Measurements from ENCODE around the gene SAMD8.

SAMD8 gene

DNA sequence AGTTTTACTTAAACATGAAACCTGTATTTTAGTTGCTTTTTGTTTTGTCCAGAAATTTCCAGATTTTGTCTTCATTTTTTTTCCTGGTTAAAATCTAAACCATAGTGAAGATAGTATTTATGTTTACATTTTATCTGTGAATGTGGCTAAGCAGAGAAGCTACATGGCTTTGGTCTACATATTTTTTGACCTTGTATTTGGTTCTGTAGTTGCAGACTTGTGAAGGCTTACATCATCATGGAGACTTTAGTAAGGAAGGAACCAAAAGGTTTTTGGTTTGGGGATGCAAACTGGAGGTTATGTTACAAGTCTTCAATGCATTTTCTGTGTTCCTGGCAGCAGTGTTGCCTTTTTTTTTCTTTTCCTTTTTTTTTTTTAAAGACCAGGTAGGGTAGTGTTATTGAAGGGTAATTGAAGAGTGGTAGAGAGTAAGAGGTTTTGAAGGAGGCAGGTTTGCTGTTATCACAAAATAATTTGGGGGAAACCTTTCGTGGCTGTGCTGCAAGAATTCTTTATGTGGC is 68.3 kb downstream of the SAMD8 start:
- peaks cover 8 to 45% of the 10 kb centered on the region in 2 experiments for H3K36me3 ChIP-seq (ENCODE audit: control insufficient read depth in 1 of 2, insufficient read depth in 2 of 2, low read depth in 1 of 2, low read length in 2 of 2)
- no peak overlapping the region for H3K23ac ChIP-seq (ENCODE audit: low read length in 2 of 2)
- no peak overlapping the region for H3K9ac ChIP-seq (ENCODE audit: low read length)
- H3K4ac ChIP-seq (ENCODE audit: low read depth in 1 of 2, low read length in 2 of 2): no peak overlapping the region
- no peak overlapping the region for H3K14ac ChIP-seq (ENCODE audit: low read length in 2 of 2)
- H4K91ac ChIP-seq (ENCODE audit: low read length): no peak overlapping the region
- H3K27me3 ChIP-seq (ENCODE audit: control insufficient read depth in 1 of 2, insufficient read depth in 1 of 2, low read length in 2 of 2): no peaks in the 10 kb centered on the region
- no peak overlapping the region for H2AK5ac ChIP-seq (ENCODE audit: low read length, severe bottlenecking)
- H2BK120ac ChIP-seq (ENCODE audit: low read depth, low read length): no peak overlapping the region
- H3K4me1 ChIP-seq (ENCODE audit: control insufficient read depth, insufficient read depth, low read depth, low read length): no peaks in the 10 kb centered on the region
- no peak overlapping the region for H3K4me2 ChIP-seq (ENCODE audit: low read length, poor library complexity, severe bottlenecking)
- no peak overlapping the region for H4K8ac ChIP-seq (ENCODE audit: low read length)
- no peak overlapping the region for H2AFZ ChIP-seq (ENCODE audit: low read depth, low read length)
- H3K4me3 ChIP-seq (ENCODE audit: insufficient read depth in 1 of 2, low read depth in 1 of 2, low read length in 2 of 2): no peak overlapping the region
- no CpG with 5 or more reads among the region's 1 CpG for WGBS
- no peak overlapping the region for H3K18ac ChIP-seq (ENCODE audit: low read depth in 1 of 2, low read length in 2 of 2)
- no peak overlapping the region for H2BK12ac ChIP-seq (ENCODE audit: low read length in 2 of 2)
- no peak overlapping the region for H3K27ac ChIP-seq (ENCODE audit: low read length, poor library complexity, severe bottlenecking)
- H2BK15ac ChIP-seq (ENCODE audit: low read depth, poor library complexity, severe bottlenecking): no peak overlapping the region
- H3K9me3 ChIP-seq (ENCODE audit: control insufficient read depth, low read length): no peaks in the 10 kb centered on the region
- H3K79me1 ChIP-seq (replicated peaks; ENCODE audit: low read length, poor library complexity, severe bottlenecking): peaks cover 16% of the 10 kb centered on the region
- DNase-seq: no peak
- no peak overlapping the region for H2BK5ac ChIP-seq (ENCODE audit: low read depth, low read length, poor library complexity, severe bottlenecking)

DNA sequence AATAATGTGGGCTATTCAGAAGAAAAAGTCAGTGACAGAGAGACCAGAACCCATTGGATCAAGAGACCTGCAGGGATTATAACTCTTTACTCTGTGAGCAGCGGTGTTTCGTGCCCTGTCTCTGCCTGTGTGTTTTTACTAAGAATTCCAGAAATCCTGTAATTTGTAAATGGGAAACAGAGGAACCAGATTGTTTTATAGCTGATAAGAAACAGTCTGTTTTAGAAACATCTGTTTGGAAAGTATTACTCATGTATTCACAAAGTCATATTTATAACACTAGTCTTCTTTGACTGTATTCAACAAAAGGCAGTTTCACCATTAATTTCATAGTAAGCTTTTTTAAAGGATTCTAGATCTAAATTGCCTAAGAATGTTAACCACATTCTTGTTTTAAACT is 69.1 kb downstream of the SAMD8 start:
- peaks cover 16% of the 10 kb centered on the region for H3K79me1 ChIP-seq (replicated peaks; ENCODE audit: low read length, poor library complexity, severe bottlenecking)
- no peak overlapping the region for H3K18ac ChIP-seq (ENCODE audit: low read depth in 1 of 2, low read length in 2 of 2)
- H4K8ac ChIP-seq (ENCODE audit: low read length): no peak overlapping the region
- H3K4me2 ChIP-seq (ENCODE audit: low read length, poor library complexity, severe bottlenecking): no peak overlapping the region
- H3K36me3 ChIP-seq (ENCODE audit: control insufficient read depth in 1 of 2, insufficient read depth in 2 of 2, low read depth in 1 of 2, low read length in 2 of 2): peaks cover 8 to 40% of the 10 kb centered on the region in 2 experiments
- H3K4ac ChIP-seq (ENCODE audit: low read depth in 1 of 2, low read length in 2 of 2): no peak overlapping the region
- H4K91ac ChIP-seq (ENCODE audit: low read length): no peak overlapping the region
- no peak overlapping the region for H2BK12ac ChIP-seq (ENCODE audit: low read length in 2 of 2)
- no peak overlapping the region for H3K14ac ChIP-seq (ENCODE audit: low read length in 2 of 2)
- peak overlapping the region; percentile 61 for H3K9ac ChIP-seq (ENCODE audit: low read length)
- no peak overlapping the region for H2AK5ac ChIP-seq (ENCODE audit: low read length, severe bottlenecking)
- H3K4me3 ChIP-seq (ENCODE audit: insufficient read depth in 1 of 2, low read depth in 1 of 2, low read length in 2 of 2): peak overlapping the region in 1 of 2 experiments; percentile 20
- H2BK15ac ChIP-seq (ENCODE audit: low read depth, poor library complexity, severe bottlenecking): no peak overlapping the region
- no peaks in the 10 kb centered on the region for H3K9me3 ChIP-seq (ENCODE audit: control insufficient read depth, low read length)
- 89% methylated on average over 2 of the region's 2 CpGs for WGBS
- no peak for DNase-seq
- no peak overlapping the region for H2BK5ac ChIP-seq (ENCODE audit: low read depth, low read length, poor library complexity, severe bottlenecking)
- H3K4me1 ChIP-seq (ENCODE audit: control insufficient read depth, insufficient read depth, low read depth, low read length): no peaks in the 10 kb centered on the region
- no peaks in the 10 kb centered on the region for H3K27me3 ChIP-seq (ENCODE audit: control insufficient read depth in 1 of 2, insufficient read depth in 1 of 2, low read length in 2 of 2)
- no peak overlapping the region for H2AFZ ChIP-seq (ENCODE audit: low read depth, low read length)
- no peak overlapping the region for H3K23ac ChIP-seq (ENCODE audit: low read length in 2 of 2)
- no peak overlapping the region for H2BK120ac ChIP-seq (ENCODE audit: low read depth, low read length)
- no peak overlapping the region for H3K27ac ChIP-seq (ENCODE audit: low read length, poor library complexity, severe bottlenecking)

DNA sequence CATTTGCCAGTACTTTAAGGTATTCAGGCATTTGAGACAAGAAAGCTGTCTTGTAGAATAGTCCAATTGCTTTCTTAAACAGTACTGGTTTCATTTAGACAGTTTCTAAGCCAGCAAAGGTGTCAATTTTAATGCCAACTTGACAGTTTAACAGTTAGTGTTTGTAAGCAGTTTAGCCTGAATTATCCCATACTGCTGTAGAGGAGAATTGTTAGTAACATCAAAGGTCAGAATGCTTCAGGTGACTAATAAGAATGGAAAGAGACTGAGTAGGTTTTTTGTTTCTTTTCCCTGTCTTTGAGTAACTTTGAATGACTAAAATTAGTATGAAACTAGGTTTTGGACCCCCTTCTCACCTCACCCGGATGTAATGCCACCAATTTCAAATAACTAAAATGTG is 69.6 kb downstream of the SAMD8 start:
- H3K4me1 ChIP-seq (ENCODE audit: control insufficient read depth, insufficient read depth, low read depth, low read length): no peaks in the 10 kb centered on the region
- H2BK5ac ChIP-seq (ENCODE audit: low read depth, low read length, poor library complexity, severe bottlenecking): no peak overlapping the region
- H2AK5ac ChIP-seq (ENCODE audit: low read length, severe bottlenecking): no peak overlapping the region
- H2BK120ac ChIP-seq (ENCODE audit: low read depth, low read length): no peak overlapping the region
- H3K9me3 ChIP-seq (ENCODE audit: control insufficient read depth, low read length): no peaks in the 10 kb centered on the region
- H3K9ac ChIP-seq (ENCODE audit: low read length): peak overlapping the region; percentile 61
- H3K36me3 ChIP-seq (ENCODE audit: control insufficient read depth in 1 of 2, insufficient read depth in 2 of 2, low read depth in 1 of 2, low read length in 2 of 2): peaks cover 8 to 35% of the 10 kb centered on the region in 2 experiments
- H4K8ac ChIP-seq (ENCODE audit: low read length): no peak overlapping the region
- H3K27ac ChIP-seq (ENCODE audit: low read length, poor library complexity, severe bottlenecking): no peak overlapping the region
- no peak overlapping the region for H3K4me2 ChIP-seq (ENCODE audit: low read length, poor library complexity, severe bottlenecking)
- H3K14ac ChIP-seq (ENCODE audit: low read length in 2 of 2): no peak overlapping the region
- no peak overlapping the region for H2AFZ ChIP-seq (ENCODE audit: low read depth, low read length)
- H3K18ac ChIP-seq (ENCODE audit: low read depth in 1 of 2, low read length in 2 of 2): no peak overlapping the region
- H2BK12ac ChIP-seq (ENCODE audit: low read length in 2 of 2): no peak overlapping the region
- no peak overlapping the region for H4K91ac ChIP-seq (ENCODE audit: low read length)
- H3K27me3 ChIP-seq (ENCODE audit: control insufficient read depth in 1 of 2, insufficient read depth in 1 of 2, low read length in 2 of 2): no peaks in the 10 kb centered on the region
- peaks cover 16% of the 10 kb centered on the region for H3K79me1 ChIP-seq (replicated peaks; ENCODE audit: low read length, poor library complexity, severe bottlenecking)
- peak overlapping the region in 1 of 2 experiments; percentile 20 for H3K4me3 ChIP-seq (ENCODE audit: insufficient read depth in 1 of 2, low read depth in 1 of 2, low read length in 2 of 2)
- H2BK15ac ChIP-seq (ENCODE audit: low read depth, poor library complexity, severe bottlenecking): no peak overlapping the region
- DNase-seq: no peak
- no peak overlapping the region for H3K4ac ChIP-seq (ENCODE audit: low read depth in 1 of 2, low read length in 2 of 2)
- H3K23ac ChIP-seq (ENCODE audit: low read length in 2 of 2): no peak overlapping the region
- WGBS: 71% methylated on average over 1 of the region's 1 CpG

DNA sequence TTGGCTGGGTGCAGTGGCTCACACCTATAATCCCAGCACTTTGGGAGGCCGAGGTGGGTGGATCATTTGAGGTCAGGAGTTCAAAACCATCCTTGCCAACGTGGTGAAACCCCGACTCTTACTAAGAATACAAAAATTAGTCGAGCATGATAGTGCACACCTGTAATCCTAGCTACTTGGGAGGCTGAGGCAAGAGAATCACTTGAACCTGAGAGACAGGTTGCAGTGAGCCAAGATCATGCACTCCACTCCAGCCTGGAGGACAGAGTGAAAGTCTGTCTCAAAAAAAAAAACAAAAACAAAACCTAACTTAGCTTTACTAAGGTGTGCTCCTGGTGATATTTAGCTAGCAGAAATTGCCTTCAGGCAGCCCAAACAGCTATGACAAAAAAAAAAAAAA is 74.9 kb downstream of the SAMD8 start:
- Histone ChIP-seq H3K4ac (ENCODE audit: low read depth in 1 of 2, low read length in 2 of 2) (no peak overlapping the region), H2BK5ac (ENCODE audit: low read depth, low read length, poor library complexity, severe bottlenecking) (no peak overlapping the region), H3K27me3 (ENCODE audit: control insufficient read depth in 1 of 2, insufficient read depth in 1 of 2, low read length in 2 of 2) (no peaks in the 10 kb centered on the region), H3K79me1 (replicated peaks; ENCODE audit: low read length, poor library complexity, severe bottlenecking) (peaks cover 12% of the 10 kb centered on the region), H3K18ac (ENCODE audit: low read depth in 1 of 2, low read length in 2 of 2) (peak overlapping the region in 1 of 2 experiments; percentile 73), H3K36me3 (ENCODE audit: control insufficient read depth in 1 of 2, insufficient read depth in 2 of 2, low read depth in 1 of 2, low read length in 2 of 2) (peaks cover 3 to 7% of the 10 kb centered on the region in 2 experiments), H2BK15ac (ENCODE audit: low read depth, poor library complexity, severe bottlenecking) (no peak overlapping the region), H3K9ac (ENCODE audit: low read length) (no peak overlapping the region), H3K23ac (ENCODE audit: low read length in 2 of 2) (no peak overlapping the region), H3K4me3 (ENCODE audit: insufficient read depth in 1 of 2, low read depth in 1 of 2, low read length in 2 of 2) (no peak overlapping the region), H3K4me2 (ENCODE audit: low read length, poor library complexity, severe bottlenecking) (no peak overlapping the region), H2AK5ac (ENCODE audit: low read length, severe bottlenecking) (no peak overlapping the region), H3K4me1 (ENCODE audit: control insufficient read depth, insufficient read depth, low read depth, low read length) (no peaks in the 10 kb centered on the region), H2BK120ac (ENCODE audit: low read depth, low read length) (no peak overlapping the region), H4K91ac (ENCODE audit: low read length) (no peak overlapping the region), H2AFZ (ENCODE audit: low read depth, low read length) (no peak overlapping the region), H2BK12ac (ENCODE audit: low read length in 2 of 2) (no peak overlapping the region), H3K9me3 (ENCODE audit: control insufficient read depth, low read length) (no peaks in the 10 kb centered on the region), H4K8ac (ENCODE audit: low read length) (no peak overlapping the region), H3K14ac (ENCODE audit: low read length in 2 of 2) (no peak overlapping the region), H3K27ac (ENCODE audit: low read length, poor library complexity, severe bottlenecking) (no peak overlapping the region)
- DNase-seq: no peak
- WGBS: 93% methylated on average over 4 of the region's 4 CpGs

All from mesenchymal stem cell (in vitro differentiated cells and primary cell).